ENCODE data around the gene EIF6. TPM values are rescaled to one million over a fixed set of nuclear protein-coding genes. Genes with fewer than 3 reads are reported as not detected.

Gene EIF6
- total RNA-seq, 4 donors from 2014 or later: 34.2 to 48.3 (median 47.4) TPM

GRCh38 chr20:35290887-35291417, 6.4 kb upstream of the EIF6 start:
- no peak overlapping the region for H3K4me3 ChIP-seq
- TF ChIP-seq, protein P1, sequence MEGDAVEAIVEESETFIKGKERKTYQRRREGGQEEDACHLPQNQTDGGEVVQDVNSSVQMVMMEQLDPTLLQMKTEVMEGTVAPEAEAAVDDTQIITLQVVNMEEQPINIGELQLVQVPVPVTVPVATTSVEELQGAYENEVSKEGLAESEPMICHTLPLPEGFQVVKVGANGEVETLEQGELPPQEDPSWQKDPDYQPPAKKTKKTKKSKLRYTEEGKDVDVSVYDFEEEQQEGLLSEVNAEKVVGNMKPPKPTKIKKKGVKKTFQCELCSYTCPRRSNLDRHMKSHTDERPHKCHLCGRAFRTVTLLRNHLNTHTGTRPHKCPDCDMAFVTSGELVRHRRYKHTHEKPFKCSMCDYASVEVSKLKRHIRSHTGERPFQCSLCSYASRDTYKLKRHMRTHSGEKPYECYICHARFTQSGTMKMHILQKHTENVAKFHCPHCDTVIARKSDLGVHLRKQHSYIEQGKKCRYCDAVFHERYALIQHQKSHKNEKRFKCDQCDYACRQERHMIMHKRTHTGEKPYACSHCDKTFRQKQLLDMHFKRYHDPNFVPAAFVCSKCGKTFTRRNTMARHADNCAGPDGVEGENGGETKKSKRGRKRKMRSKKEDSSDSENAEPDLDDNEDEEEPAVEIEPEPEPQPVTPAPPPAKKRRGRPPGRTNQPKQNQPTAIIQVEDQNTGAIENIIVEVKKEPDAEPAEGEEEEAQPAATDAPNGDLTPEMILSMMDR (IDR thresholded peaks at IDR 0.05 in 4 of 5, conservative IDR thresholded peaks at IDR 0.05 in 1 of 5): no peak
- TF ChIP-seq POLR2A (IDR thresholded peaks at IDR 0.05): no peak
- DNase-seq: no peak

DNA sequence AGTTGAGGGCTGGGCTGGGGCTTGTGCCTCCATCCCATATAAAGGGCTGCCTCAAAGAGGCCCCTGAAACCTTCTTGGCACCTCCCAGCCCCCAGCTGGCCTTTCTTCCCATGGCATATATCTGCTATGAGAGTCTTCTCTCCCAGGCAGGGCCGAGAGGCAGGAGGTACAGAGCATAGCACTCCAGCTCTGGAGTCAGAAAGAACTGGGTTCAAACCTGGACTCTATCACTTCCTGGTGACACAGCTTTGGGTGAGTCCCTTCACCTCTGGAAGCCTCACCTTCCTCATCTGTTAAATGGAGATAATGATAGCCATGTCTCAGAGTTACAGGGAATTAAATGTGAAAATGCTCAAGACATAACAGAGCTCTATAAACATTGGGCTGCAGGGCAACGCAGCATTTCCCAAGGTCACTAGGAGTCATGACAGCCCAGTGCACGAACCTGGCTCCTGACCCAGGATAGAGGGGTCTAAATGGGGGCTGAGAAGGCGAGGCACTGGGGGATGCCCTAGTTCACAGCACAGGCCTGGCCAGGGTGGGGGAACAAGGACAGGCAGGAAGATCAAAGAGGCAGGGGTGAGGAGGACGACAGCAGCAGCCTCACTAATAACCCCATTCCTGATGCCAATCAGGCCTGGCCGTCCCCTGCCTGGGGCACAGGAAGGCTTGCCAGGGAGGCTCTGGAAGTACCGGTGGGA, 5.8 kb upstream of the EIF6 start:
- no peaks in the 10 kb centered on the region for H3K9me3 ChIP-seq
- peaks cover 8 to 19% (median 17%) of the 10 kb centered on the region in 3 donors for H3K27me3 ChIP-seq
- TF ChIP-seq POLR2A (IDR thresholded peaks at IDR 0.05): no peak
- TF ChIP-seq, protein P1 (IDR thresholded peaks at IDR 0.05 in 4 of 5, conservative IDR thresholded peaks at IDR 0.05 in 1 of 5): no peak
- intact Hi-C loops (cut with DNase I; ENCODE audit: low total_unique reads): no loop called here
- no peaks in the 10 kb centered on the region for H3K36me3 ChIP-seq
- no peaks in the 10 kb centered on the region for H3K4me1 ChIP-seq
- DNase-seq: no peak
- no peak overlapping the region for H3K27ac ChIP-seq
- H3K4me3 ChIP-seq: no peak overlapping the region
- in situ Hi-C loops (cut with MboI; ENCODE audit: low sequenced_read_pairs in 4 of 4): no loop called here
- no peak for ATAC-seq

More at GRCh38 chr20:35290887-35291417, 6.4 kb upstream of the EIF6 start:
- H3K36me3 ChIP-seq: no peaks in the 10 kb centered on the region
- peaks cover 8 to 23% (median 22%) of the 10 kb centered on the region in 3 donors for H3K27me3 ChIP-seq
- intact Hi-C loops (cut with DNase I; ENCODE audit: low total_unique reads) (no loop called here), in situ Hi-C loops (cut with MboI; ENCODE audit: low sequenced_read_pairs in 4 of 4) (no loop called here)
- no peaks in the 10 kb centered on the region for H3K9me3 ChIP-seq
- no peak overlapping the region for H3K27ac ChIP-seq
- no peaks in the 10 kb centered on the region for H3K4me1 ChIP-seq
- no peak for ATAC-seq

DNA sequence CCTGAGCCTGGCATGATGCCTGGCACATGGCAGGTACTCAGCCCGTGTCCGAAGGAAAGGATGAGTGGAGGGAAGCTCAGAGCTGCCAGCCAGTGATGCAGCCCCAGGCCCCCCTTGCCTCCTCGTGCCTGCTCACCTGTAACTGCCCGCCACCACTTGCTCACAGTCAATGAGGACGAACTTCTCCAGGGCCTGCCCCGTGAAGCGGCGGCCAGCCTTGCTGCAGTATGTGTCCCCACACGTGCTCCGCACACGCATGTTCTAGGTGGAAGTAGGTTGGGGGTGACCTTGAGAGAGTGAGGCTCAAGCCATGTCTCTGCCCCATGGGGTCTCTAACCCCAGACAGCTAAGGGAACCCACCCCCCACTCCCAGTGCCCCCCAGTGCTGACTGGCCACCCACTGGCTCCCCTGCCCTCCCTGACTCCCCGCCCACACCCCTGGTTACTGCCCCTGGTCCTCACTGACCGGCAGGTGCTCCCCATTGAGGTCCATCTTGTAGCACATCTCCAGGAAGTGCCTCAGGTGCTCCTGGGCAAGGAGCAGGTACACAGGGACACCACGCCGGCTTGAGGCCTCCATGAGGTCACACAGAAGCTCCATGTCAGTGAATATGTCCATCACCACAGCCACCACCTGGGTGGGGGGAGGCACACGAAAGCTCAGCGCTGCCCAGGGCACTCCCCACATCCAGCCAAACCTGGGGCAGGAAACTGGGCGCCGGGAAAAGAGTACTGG, 3.9 kb upstream of the EIF6 start:
- Histone ChIP-seq H3K27me3 (peaks cover 7 to 8% (median 7%) of the 10 kb centered on the region in 3 donors), H3K27ac (no peak overlapping the region), H3K4me1 (peaks cover 4 to 6% of the 10 kb centered on the region in 2 donors), H3K36me3 (no peaks in the 10 kb centered on the region), H3K9me3 (no peaks in the 10 kb centered on the region), H3K4me3 (no peak overlapping the region)
- intact Hi-C loops (cut with DNase I; ENCODE audit: low total_unique reads) (no loop called here), in situ Hi-C loops (cut with MboI; ENCODE audit: low sequenced_read_pairs in 4 of 4) (no loop called here)
- TF ChIP-seq POLR2A (IDR thresholded peaks at IDR 0.05): no peak
- TF ChIP-seq, protein P1 (IDR thresholded peaks at IDR 0.05 in 4 of 5, conservative IDR thresholded peaks at IDR 0.05 in 1 of 5): no peak
- DNase-seq (no peak), ATAC-seq (no peak)

- DNase-seq: no peak
- H3K27ac ChIP-seq: no peak overlapping the region
- TF ChIP-seq POLR2A (IDR thresholded peaks at IDR 0.05): no peak
- TF ChIP-seq, protein P1 (IDR thresholded peaks at IDR 0.05 in 4 of 5, conservative IDR thresholded peaks at IDR 0.05 in 1 of 5): no peak
- H3K4me3 ChIP-seq: no peak overlapping the region
- no peaks in the 10 kb centered on the region for H3K36me3 ChIP-seq
- intact Hi-C loops (cut with DNase I; ENCODE audit: low total_unique reads): no loop called here
- in situ Hi-C loops (cut with MboI; ENCODE audit: low sequenced_read_pairs in 4 of 4): no loop called here
- peaks cover 7 to 11% of the 10 kb centered on the region in 2 donors for H3K4me1 ChIP-seq
- peaks cover 0 to 6% (median 0%) of the 10 kb centered on the region in 3 donors for H3K27me3 ChIP-seq
- no peak for ATAC-seq
- no peaks in the 10 kb centered on the region for H3K9me3 ChIP-seq
Observed at GRCh38 chr20:35287509-35288324, 3.1 kb upstream of the EIF6 start.
